Measurements from ENCODE around the gene FOXD2. TPM values are rescaled to one million over a fixed set of nuclear protein-coding genes. Genes with fewer than 3 reads are reported as not detected.

Gene FOXD2
- total and polyA plus RNA-seq, 2 of the 4 experiments (the other 2 are of a cell fraction), result under 0.01 to 0.03 TPM

GRCh38 chr1:47412437-47412836 lies 25.4 kb upstream of the FOXD2 start:
- Histone ChIP-seq H3K9me1 (ENCODE audit: insufficient read depth, low read length) (peaks cover 15% of the 10 kb centered on the region), H3K79me1 (ENCODE audit: low read depth in 1 of 2, low read length in 2 of 2) (no peaks in the 10 kb centered on the region), H2BK120ac (ENCODE audit: low read depth, low read length) (no peak overlapping the region), H4K20me1 (ENCODE audit: insufficient read depth, low read length) (no peaks in the 10 kb centered on the region), H2BK20ac (ENCODE audit: low read depth, low read length) (no peak overlapping the region), H3K36me3 (ENCODE audit: control insufficient read depth, insufficient read depth, low read length) (no peaks in the 10 kb centered on the region), H3K23ac (ENCODE audit: low read depth, low read length) (no peak overlapping the region), H2BK15ac (ENCODE audit: low read depth, low read length) (no peak overlapping the region), H2AK9ac (replicated peaks; ENCODE audit: low read depth, low read length, poor library complexity) (no peak overlapping the region), H3K4ac (ENCODE audit: low read depth, low read length) (no peak overlapping the region), H4K5ac (ENCODE audit: low read depth, low read length) (no peak overlapping the region), H3K4me2 (ENCODE audit: low read depth, low read length) (no peak overlapping the region), H2AFZ (replicated peaks; ENCODE audit: low read length, poor library complexity) (no peak overlapping the region), H3K9ac (ENCODE audit: low read depth, low read length) (no peak overlapping the region), H3K14ac (replicated peaks; ENCODE audit: low read depth, low read length) (no peak overlapping the region), H3K27me3 (ENCODE audit: control insufficient read depth, insufficient read depth, low read length) (peaks cover 28% of the 10 kb centered on the region), H3K27ac (ENCODE audit: insufficient read depth, low read length) (no peak overlapping the region), H4K8ac (ENCODE audit: low read depth in 2 of 2, low read length in 2 of 2) (no peak overlapping the region), H4K91ac (ENCODE audit: insufficient read depth, low read depth, low read length) (no peak overlapping the region), H3K4me3 (ENCODE audit: insufficient read depth, low read depth, low read length) (no peak overlapping the region), H3K56ac (ENCODE audit: extremely low read depth, insufficient read depth, low read length) (no peak overlapping the region), H2AK5ac (ENCODE audit: low read depth, low read length) (no peak overlapping the region), H3K9me3 (ENCODE audit: control insufficient read depth, insufficient read depth, low read length) (no peaks in the 10 kb centered on the region), H3K18ac (ENCODE audit: low read depth, low read length) (no peak overlapping the region), H2BK5ac (ENCODE audit: low read depth, low read length, poor library complexity, severe bottlenecking) (no peak overlapping the region), H3K4me1 (ENCODE audit: control insufficient read depth, insufficient read depth, low read length) (peaks cover 23% of the 10 kb centered on the region)
- DNase-seq (no peak), ATAC-seq (ENCODE audit: low read depth) (no peak)
- WGBS, 2 experiments (ENCODE audit: extremely low coverage in 2 of 2, insufficient read length in 1 of 2), result 92% methylated on average over 14 of the region's 14 CpGs; no CpG with 5 or more reads in 1 of the 2 experiments
- POLR2A ChIA-PET (ENCODE audit: unreplicated experiment), result no interaction called here
- in situ Hi-C loops (cut with MboI; ENCODE audit: low sequenced_read_pairs), result no loop called here
- no TSS peak for BruUV-seq (replicated peaks)
- CTCF ChIA-PET, result interaction anchor here (1.2 to 2.0 kb wide), 2 partner anchors 24 to 25 kb away, joined by 3 to 7 read pairs; partner anchors contain the start of gene FOXD2
- dilution Hi-C loops (cut with HindIII; ENCODE audit: low sequenced_read_pairs, unreplicated experiment), result no loop called here
- intact Hi-C loops (cut with micrococcal nuclease), result no loop called here
- TF ChIP-seq USF2 (IDR thresholded peaks at IDR 0.05; ENCODE audit: low read depth, low read length) (no peak), RFX5 (IDR thresholded peaks at IDR 0.05; ENCODE audit: low read depth, low read length) (no peak), FOS (IDR thresholded peaks at IDR 0.05; ENCODE audit: low read depth, low read length) (no peak), RAD21 (IDR thresholded peaks at IDR 0.05; ENCODE audit: low read length) (no peak), BHLHE40 (IDR thresholded peaks at IDR 0.05; ENCODE audit: low read depth, low read length) (no peak), SMC3 (IDR thresholded peaks at IDR 0.05; ENCODE audit: low read depth, low read length) (no peak), POLR2A (IDR thresholded peaks at IDR 0.05; ENCODE audit: low read depth, low read length) (no peak)

Data from IMR-90 (cell line).